GM21576 (cell line): ENCODE measurements around the gene CLIC4.
A peak's percentile ranks its signal among the peaks of the same experiment; 100 is the strongest.
"Not testable (repeated sequence)": the region's sequence is repeated elsewhere in the genome, so short reads cannot be mapped to it uniquely, and the experiment has no call there.

Experiments used
- ATAC-seq: cut with Tn5 transposase; IDR thresholded peaks from one replicate; pipeline ENCODE4 v1.9.1; 2021; ENCODE audit warnings: mild to moderate bottlenecking, moderate library complexity; ENCODE audit not compliant: unreplicated experiment

The CLIC4 gene

GRCh38 chr1:24743404-24744211 lies 1.6 kb upstream of the CLIC4 start:
- ATAC-seq = no peak

- ATAC-seq = peak; percentile 6
Measured at GRCh38 chr1:24745711-24746413, 615 bp downstream of the CLIC4 start.

- no peak for ATAC-seq
Measured at GRCh38 chr1:24748191-24749121, 3.2 kb downstream of the CLIC4 start.

- ATAC-seq = no peak
Measured at GRCh38 chr1:24749252-24749651, 4.0 kb downstream of the CLIC4 start.

- no peak for ATAC-seq
Measured at GRCh38 chr1:24749886-24750285, 4.6 kb downstream of the CLIC4 start.

GRCh38 chr1:24751833-24752232 lies 6.6 kb downstream of the CLIC4 start:
- no peak for ATAC-seq

GRCh38 chr1:24752305-24752704 lies 7.1 kb downstream of the CLIC4 start:
- ATAC-seq = no peak

- no peak for ATAC-seq
Measured at GRCh38 chr1:24754229-24754628, 9.0 kb downstream of the CLIC4 start.

GRCh38 chr1:24755323-24755722 lies 10.1 kb downstream of the CLIC4 start:
- ATAC-seq = not testable (repeated sequence)

- ATAC-seq = no peak
Measured at GRCh38 chr1:24756395-24756794, 11.1 kb downstream of the CLIC4 start.

- no peak for ATAC-seq
Measured at GRCh38 chr1:24759492-24759891, 14.2 kb downstream of the CLIC4 start.

GRCh38 chr1:24761582-24761981 lies 16.3 kb downstream of the CLIC4 start:
- no peak for ATAC-seq

- no peak for ATAC-seq
Measured at GRCh38 chr1:24762133-24762676, 17.0 kb downstream of the CLIC4 start.

GRCh38 chr1:24763671-24764070 lies 18.4 kb downstream of the CLIC4 start:
- no peak for ATAC-seq

GRCh38 chr1:24764439-24764838 lies 19.2 kb downstream of the CLIC4 start:
- ATAC-seq = no peak

GRCh38 chr1:24764848-24765247 lies 19.6 kb downstream of the CLIC4 start:
- no peak for ATAC-seq

GRCh38 chr1:24765308-24765988 lies 20.2 kb downstream of the CLIC4 start:
- no peak for ATAC-seq

GRCh38 chr1:24767351-24767750 lies 22.1 kb downstream of the CLIC4 start:
- ATAC-seq = no peak

GRCh38 chr1:24768873-24769605 lies 23.8 kb downstream of the CLIC4 start:
- ATAC-seq = no peak
